ENCODE measurements around the gene CNOT4.

- no peak for TF ChIP-seq POLR2A (IDR thresholded peaks at IDR 0.05)
- TF ChIP-seq, protein P1, sequence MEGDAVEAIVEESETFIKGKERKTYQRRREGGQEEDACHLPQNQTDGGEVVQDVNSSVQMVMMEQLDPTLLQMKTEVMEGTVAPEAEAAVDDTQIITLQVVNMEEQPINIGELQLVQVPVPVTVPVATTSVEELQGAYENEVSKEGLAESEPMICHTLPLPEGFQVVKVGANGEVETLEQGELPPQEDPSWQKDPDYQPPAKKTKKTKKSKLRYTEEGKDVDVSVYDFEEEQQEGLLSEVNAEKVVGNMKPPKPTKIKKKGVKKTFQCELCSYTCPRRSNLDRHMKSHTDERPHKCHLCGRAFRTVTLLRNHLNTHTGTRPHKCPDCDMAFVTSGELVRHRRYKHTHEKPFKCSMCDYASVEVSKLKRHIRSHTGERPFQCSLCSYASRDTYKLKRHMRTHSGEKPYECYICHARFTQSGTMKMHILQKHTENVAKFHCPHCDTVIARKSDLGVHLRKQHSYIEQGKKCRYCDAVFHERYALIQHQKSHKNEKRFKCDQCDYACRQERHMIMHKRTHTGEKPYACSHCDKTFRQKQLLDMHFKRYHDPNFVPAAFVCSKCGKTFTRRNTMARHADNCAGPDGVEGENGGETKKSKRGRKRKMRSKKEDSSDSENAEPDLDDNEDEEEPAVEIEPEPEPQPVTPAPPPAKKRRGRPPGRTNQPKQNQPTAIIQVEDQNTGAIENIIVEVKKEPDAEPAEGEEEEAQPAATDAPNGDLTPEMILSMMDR (IDR thresholded peaks at IDR 0.05), result no peak
- TF ChIP-seq EP300 (IDR thresholded peaks at IDR 0.05), result no peak
These were observed 27.6 kb upstream of the CNOT4 start for GRCh38 chr7:135537453-135537852.
